Measurements from ENCODE around the gene CNOT6. TPM values are rescaled to one million over a fixed set of nuclear protein-coding genes. Genes with fewer than 3 reads are reported as not detected.

CNOT6 gene
- polyA plus RNA-seq, 1 of the 3 experiments (the other 2 are of a cell fraction): 17.1 TPM

DNA sequence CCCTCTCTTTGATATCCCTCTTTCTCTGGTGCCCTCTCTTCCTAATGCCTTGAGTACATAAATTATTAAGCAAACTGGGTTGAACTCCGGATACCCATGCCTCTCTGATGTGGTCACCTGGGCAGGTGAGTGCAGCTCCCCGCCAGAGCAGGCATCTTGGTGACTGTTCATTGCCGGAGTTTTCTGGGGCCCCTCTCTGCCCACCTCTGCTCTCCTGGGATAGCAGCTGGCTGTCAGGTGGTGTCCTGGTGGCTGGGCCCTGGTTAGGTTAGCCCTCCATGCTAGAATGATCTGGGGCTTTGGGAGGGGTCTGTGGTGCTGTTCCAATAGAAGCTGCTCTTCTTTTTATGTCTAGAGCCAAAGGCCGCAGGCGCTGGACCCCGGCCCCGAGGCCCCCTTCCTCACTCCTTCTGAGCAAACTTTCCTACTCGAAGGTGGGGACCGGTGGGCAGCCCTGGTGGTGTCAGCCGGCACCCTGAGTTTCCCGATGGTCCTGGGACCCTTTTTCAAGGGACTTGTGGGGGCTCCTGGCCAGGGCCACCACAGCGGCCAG is 102.0 kb downstream of the CNOT6 start:
- WGBS (ENCODE audit: low lambda C conversion rate): 48% methylated on average over 4 of the region's 12 CpGs
- no peak overlapping the region for H3K27ac ChIP-seq (ENCODE audit: low read depth in 2 of 2, low read length in 1 of 2)
- ChIA-PET POLR2A (no interaction called here), CTCF (interaction anchor here (1.5 to 3.8 kb wide), 2 partner anchors 10 to 23 kb away, joined by 7 to 11 read pairs; no protein-coding TSS in a partner anchor)
- no peak overlapping the region for H3K4me2 ChIP-seq
- peaks cover 22% of the 10 kb centered on the region; the same call in 1 of the 2 replicates for H3K27me3 ChIP-seq (ENCODE audit: insufficient read depth)
- H3K9me2 ChIP-seq: no peaks in the 10 kb centered on the region
- no peaks in the 10 kb centered on the region for H3K79me2 ChIP-seq (ENCODE audit: insufficient read depth)
- H3K9me3 ChIP-seq: no peaks in the 10 kb centered on the region
- H3F3A ChIP-seq (replicated peaks; ENCODE audit: insufficient read depth): no peaks in the 10 kb centered on the region
- H2AFZ ChIP-seq (ENCODE audit: low read depth): no peak overlapping the region
- no peak overlapping the region for H3K9ac ChIP-seq
- no peak overlapping the region for H3K4me3 ChIP-seq (ENCODE audit: low read depth in 2 of 2, low read length in 1 of 2)
- peak; percentile 14 for DNase-seq
- TF ChIP-seq EP300 (IDR thresholded peaks at IDR 0.05; ENCODE audit: borderline replicate concordance in 1 of 2, low read depth in 1 of 2, low read length in 1 of 2) (no peak), NRF1 (IDR thresholded peaks at IDR 0.05; ENCODE audit: low read depth, low read length) (no peak), FOSL2 (IDR thresholded peaks at IDR 0.05; ENCODE audit: borderline replicate concordance, low read depth) (no peak), RXRA (IDR thresholded peaks at IDR 0.05; ENCODE audit: borderline replicate concordance, low read depth) (no peak), TAF1 (IDR thresholded peaks at IDR 0.05; ENCODE audit: borderline replicate concordance, low read depth, low read length) (no peak), FOXJ3 (CRISPR knock-in tag; IDR thresholded peaks at IDR 0.05) (no peak), JUND (IDR thresholded peaks at IDR 0.05) (no peak), GATA2 (CRISPR knock-in tag; IDR thresholded peaks at IDR 0.05) (no peak), TCF12 (IDR thresholded peaks at IDR 0.05) (no peak), MEF2A (IDR thresholded peaks at IDR 0.05; ENCODE audit: borderline replicate concordance, low read depth) (no peak), RCOR1 (IDR thresholded peaks at IDR 0.05; ENCODE audit: low read length) (no peak)
- TF ChIP-seq, protein P1, sequence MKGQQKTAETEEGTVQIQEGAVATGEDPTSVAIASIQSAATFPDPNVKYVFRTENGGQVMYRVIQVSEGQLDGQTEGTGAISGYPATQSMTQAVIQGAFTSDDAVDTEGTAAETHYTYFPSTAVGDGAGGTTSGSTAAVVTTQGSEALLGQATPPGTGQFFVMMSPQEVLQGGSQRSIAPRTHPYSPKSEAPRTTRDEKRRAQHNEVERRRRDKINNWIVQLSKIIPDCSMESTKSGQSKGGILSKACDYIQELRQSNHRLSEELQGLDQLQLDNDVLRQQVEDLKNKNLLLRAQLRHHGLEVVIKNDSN (IDR thresholded peaks at IDR 0.05; ENCODE audit: borderline replicate concordance, low read depth): no peak
- TF ChIP-seq, protein P2, sequence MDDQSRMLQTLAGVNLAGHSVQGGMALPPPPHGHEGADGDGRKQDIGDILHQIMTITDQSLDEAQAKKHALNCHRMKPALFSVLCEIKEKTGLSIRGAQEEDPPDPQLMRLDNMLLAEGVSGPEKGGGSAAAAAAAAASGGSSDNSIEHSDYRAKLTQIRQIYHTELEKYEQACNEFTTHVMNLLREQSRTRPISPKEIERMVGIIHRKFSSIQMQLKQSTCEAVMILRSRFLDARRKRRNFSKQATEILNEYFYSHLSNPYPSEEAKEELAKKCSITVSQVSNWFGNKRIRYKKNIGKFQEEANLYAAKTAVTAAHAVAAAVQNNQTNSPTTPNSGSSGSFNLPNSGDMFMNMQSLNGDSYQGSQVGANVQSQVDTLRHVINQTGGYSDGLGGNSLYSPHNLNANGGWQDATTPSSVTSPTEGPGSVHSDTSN (IDR thresholded peaks at IDR 0.05): no peak
- no peaks in the 10 kb centered on the region for H3K4me1 ChIP-seq (ENCODE audit: control insufficient read depth in 1 of 2, insufficient read depth in 2 of 2, low read depth in 1 of 2, low read length in 1 of 2)
- no peaks in the 10 kb centered on the region for H3K36me3 ChIP-seq (replicated peaks in 1 of 2; ENCODE audit: control insufficient read depth in 1 of 2, insufficient read depth in 2 of 2, low read length in 1 of 2)
- no peaks in the 10 kb centered on the region for H4K20me1 ChIP-seq (ENCODE audit: insufficient read depth)

DNA sequence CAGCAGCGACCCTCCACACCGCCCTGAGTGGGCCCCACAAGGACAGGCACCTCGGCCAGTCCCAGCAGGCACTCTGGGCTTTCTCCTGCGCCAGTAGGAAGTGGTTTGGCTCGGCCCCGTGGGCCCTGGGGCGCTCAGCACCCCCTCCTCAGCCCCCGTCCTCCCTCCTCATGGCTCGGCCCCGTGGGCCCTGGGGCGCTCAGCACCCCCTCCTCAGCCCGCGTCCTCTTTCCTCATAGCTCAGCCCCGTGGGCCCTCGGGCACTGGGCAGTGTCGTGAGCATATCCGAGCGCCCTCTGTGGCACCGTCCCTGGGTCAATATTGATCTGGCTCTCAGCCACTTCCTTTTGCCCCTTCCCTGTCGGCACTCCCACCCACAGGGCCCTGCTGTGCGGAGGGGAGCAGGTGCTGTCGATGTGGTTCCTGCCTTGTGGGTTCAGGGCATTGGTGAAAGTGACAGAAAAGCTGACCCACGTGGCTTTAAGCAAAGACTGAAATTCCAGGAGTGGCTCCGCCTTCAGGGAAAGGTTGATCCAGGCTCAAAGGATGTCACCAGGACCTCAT is 102.6 kb downstream of the CNOT6 start:
- H3K4me1 ChIP-seq (ENCODE audit: control insufficient read depth in 1 of 2, insufficient read depth in 2 of 2, low read depth in 1 of 2, low read length in 1 of 2): no peaks in the 10 kb centered on the region
- no peaks in the 10 kb centered on the region for H3K9me3 ChIP-seq
- 45% methylated on average over 13 of the region's 24 CpGs for WGBS (ENCODE audit: low lambda C conversion rate)
- H3K9ac ChIP-seq: no peak overlapping the region
- no peaks in the 10 kb centered on the region for H3K9me2 ChIP-seq
- H2AFZ ChIP-seq (ENCODE audit: low read depth): no peak overlapping the region
- no peaks in the 10 kb centered on the region for H4K20me1 ChIP-seq (ENCODE audit: insufficient read depth)
- CTCF ChIA-PET: interaction anchor here (1.5 to 3.8 kb wide), 2 partner anchors 10 to 22 kb away, joined by 7 to 11 read pairs; no protein-coding TSS in a partner anchor
- H3K4me2 ChIP-seq: no peak overlapping the region
- H3K27me3 ChIP-seq (ENCODE audit: insufficient read depth): peaks cover 18% of the 10 kb centered on the region; the same call in 1 of the 2 replicates
- no peak overlapping the region for H3K4me3 ChIP-seq (ENCODE audit: low read depth in 2 of 2, low read length in 1 of 2)
- no peaks in the 10 kb centered on the region for H3K36me3 ChIP-seq (replicated peaks in 1 of 2; ENCODE audit: control insufficient read depth in 1 of 2, insufficient read depth in 2 of 2, low read length in 1 of 2)
- H3K27ac ChIP-seq (ENCODE audit: low read depth in 2 of 2, low read length in 1 of 2): no peak overlapping the region
- DNase-seq: peak; percentile 18
- H3K79me2 ChIP-seq (ENCODE audit: insufficient read depth): no peaks in the 10 kb centered on the region
- no peaks in the 10 kb centered on the region for H3F3A ChIP-seq (replicated peaks; ENCODE audit: insufficient read depth)
- POLR2A ChIA-PET: no interaction called here
- TF ChIP-seq NRF1 (IDR thresholded peaks at IDR 0.05; ENCODE audit: low read depth, low read length) (no peak), GABPA (IDR thresholded peaks at IDR 0.05; ENCODE audit: low read depth) (no peak), JUND (IDR thresholded peaks at IDR 0.05) (no peak), MEF2A (IDR thresholded peaks at IDR 0.05; ENCODE audit: borderline replicate concordance, low read depth) (no peak), RFX5 (IDR thresholded peaks at IDR 0.05; ENCODE audit: low read length) (no peak), RCOR1 (IDR thresholded peaks at IDR 0.05; ENCODE audit: low read length) (no peak), SIN3A (IDR thresholded peaks at IDR 0.05; ENCODE audit: borderline replicate concordance, low read depth, low read length) (no peak), POLR2AphosphoS5 (IDR thresholded peaks at IDR 0.05; ENCODE audit: low read depth, low read length) (no peak), MXI1 (IDR thresholded peaks at IDR 0.05; ENCODE audit: low read depth, low read length) (no peak), TCF12 (IDR thresholded peaks at IDR 0.05) (no peak), NFIC (IDR thresholded peaks at IDR 0.05; ENCODE audit: borderline replicate concordance) (no peak)
- TF ChIP-seq, protein P3, sequence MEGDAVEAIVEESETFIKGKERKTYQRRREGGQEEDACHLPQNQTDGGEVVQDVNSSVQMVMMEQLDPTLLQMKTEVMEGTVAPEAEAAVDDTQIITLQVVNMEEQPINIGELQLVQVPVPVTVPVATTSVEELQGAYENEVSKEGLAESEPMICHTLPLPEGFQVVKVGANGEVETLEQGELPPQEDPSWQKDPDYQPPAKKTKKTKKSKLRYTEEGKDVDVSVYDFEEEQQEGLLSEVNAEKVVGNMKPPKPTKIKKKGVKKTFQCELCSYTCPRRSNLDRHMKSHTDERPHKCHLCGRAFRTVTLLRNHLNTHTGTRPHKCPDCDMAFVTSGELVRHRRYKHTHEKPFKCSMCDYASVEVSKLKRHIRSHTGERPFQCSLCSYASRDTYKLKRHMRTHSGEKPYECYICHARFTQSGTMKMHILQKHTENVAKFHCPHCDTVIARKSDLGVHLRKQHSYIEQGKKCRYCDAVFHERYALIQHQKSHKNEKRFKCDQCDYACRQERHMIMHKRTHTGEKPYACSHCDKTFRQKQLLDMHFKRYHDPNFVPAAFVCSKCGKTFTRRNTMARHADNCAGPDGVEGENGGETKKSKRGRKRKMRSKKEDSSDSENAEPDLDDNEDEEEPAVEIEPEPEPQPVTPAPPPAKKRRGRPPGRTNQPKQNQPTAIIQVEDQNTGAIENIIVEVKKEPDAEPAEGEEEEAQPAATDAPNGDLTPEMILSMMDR (IDR thresholded peaks at IDR 0.05): no peak
- TF ChIP-seq, protein P2 (IDR thresholded peaks at IDR 0.05): no peak
- TF ChIP-seq, protein P4, sequence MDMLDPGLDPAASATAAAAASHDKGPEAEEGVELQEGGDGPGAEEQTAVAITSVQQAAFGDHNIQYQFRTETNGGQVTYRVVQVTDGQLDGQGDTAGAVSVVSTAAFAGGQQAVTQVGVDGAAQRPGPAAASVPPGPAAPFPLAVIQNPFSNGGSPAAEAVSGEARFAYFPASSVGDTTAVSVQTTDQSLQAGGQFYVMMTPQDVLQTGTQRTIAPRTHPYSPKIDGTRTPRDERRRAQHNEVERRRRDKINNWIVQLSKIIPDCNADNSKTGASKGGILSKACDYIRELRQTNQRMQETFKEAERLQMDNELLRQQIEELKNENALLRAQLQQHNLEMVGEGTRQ (IDR thresholded peaks at IDR 0.05; ENCODE audit: borderline replicate concordance, low read depth, low read length): no peak
- TF ChIP-seq, protein P5, sequence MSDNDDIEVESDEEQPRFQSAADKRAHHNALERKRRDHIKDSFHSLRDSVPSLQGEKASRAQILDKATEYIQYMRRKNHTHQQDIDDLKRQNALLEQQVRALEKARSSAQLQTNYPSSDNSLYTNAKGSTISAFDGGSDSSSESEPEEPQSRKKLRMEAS (IDR thresholded peaks at IDR 0.05; ENCODE audit: low read depth): no peak
